Tibial nerve (tissue), 4 donors: ENCODE data around the gene OSBPL8. TPM values are rescaled to one million over a fixed set of nuclear protein-coding genes. Genes with fewer than 3 reads are reported as not detected.
"Not testable (repeated sequence)": the region's sequence is repeated elsewhere in the genome, so short reads cannot be mapped to it uniquely, and the experiment has no call there.

Source experiments
- DNase-seq, 2 donors: peaks; one replicate each; pipeline ENCODE4 v3.0.0-alpha.2; 2019; ENCODE audit warnings: low spot score in 2 of 2
- H3K27ac ChIP-seq, 4 donors: fragments of 200-600 bp; sonication (generic) in 3 of 4; one replicate each; pipeline ENCODE4 v1.5.1; 2017 to 2019; ENCODE audit warnings: mild to moderate bottlenecking in 1 of 4
- H3K27me3 ChIP-seq, 2 donors: fragments of 200-600 bp; sonication (generic) in 1 of 2; one replicate each; pipeline versions ENCODE4 v1.5.1 to v1.6.0; 2017 to 2019
- H3K36me3 ChIP-seq, 3 donors: fragments of 200-600 bp; sonication (generic); one replicate each; pipeline ENCODE4 v1.5.1; 2018 to 2019
- H3K4me1 ChIP-seq, 4 donors: fragments of 200-600 bp; sonication (generic) in 3 of 4; one replicate each; pipeline ENCODE4 v1.5.1; 2017 to 2019
- H3K4me3 ChIP-seq, 4 donors: fragments of 200-600 bp; sonication (generic) in 3 of 4; one replicate each; pipeline ENCODE4 v1.5.1; 2017 to 2019; ENCODE audit warnings: mild to moderate bottlenecking in 1 of 4, moderate library complexity in 1 of 4
- H3K9me3 ChIP-seq, 4 donors: fragments of 200-600 bp; sonication (generic) in 3 of 4; one replicate each; pipeline ENCODE4 v1.5.1; 2017 to 2019
- EP300 ChIP-seq, 2 donors: sonication (generic); formaldehyde crosslinking; IDR thresholded peaks; one replicate each; pipeline ENCODE4 v1.6.1; 2017; ENCODE audit warnings: antibody characterized with exemption in 2 of 2, mild to moderate bottlenecking in 1 of 2
- POLR2A ChIP-seq, 2 donors: fragments of 450-650 bp; IDR thresholded peaks; one replicate each; pipeline ENCODE4 v1.6.1; 2017; ENCODE audit warnings: antibody characterized with exemption in 2 of 2, mild to moderate bottlenecking in 2 of 2, moderate library complexity in 2 of 2
- WGBS, 2 donors: methylation state at CpG; one replicate each; pipeline ENCODE4 v1.1.5; 2018; 5-methylcytosine and 5-hydroxymethylcytosine counted together
- total RNA-seq, 4 donors: library from RNA; depleted of rRNA; stranded (reverse); fragments of >200 nt; gene quantifications; one replicate each; pipeline ENCODE4 v1.1.0, GENCODE V29; 2016
- TF ChIP-seq, protein P1 (sequence below), 5 experiments: fragments of 200-600 bp in 3 of 5; fragments of 450-650 bp in 2 of 5; sonication (generic) in 3 of 5; IDR thresholded peaks; one replicate each; pipeline ENCODE4 v1.5.1; 2016 to 2019; ENCODE audit warnings: antibody characterized with exemption in 5 of 5, mild to moderate bottlenecking in 3 of 5, moderate library complexity in 2 of 5

OSBPL8 gene
- total RNA-seq, 4 donors from 2014 or later: 90.9 to 151 (median 119) TPM

DNA sequence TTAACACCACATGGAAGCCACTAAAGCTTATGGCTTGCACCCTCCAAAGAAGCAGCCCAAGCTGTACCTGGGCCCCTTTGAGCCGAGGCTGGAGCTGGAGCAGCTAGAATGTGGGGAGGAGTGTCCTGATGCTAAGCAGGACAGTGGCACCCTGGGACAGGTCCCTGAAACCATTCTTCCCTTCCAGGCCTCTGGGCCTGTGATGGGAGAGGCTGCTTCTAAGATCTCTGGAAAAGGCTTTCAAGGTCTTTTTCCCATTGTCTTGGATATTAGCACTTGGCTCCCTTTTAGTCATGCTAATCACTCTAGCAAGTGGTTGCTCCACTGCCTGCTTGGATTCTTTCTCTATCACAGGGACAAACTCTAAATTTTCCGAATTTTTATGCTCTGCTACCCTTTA lies 40.9 kb downstream of the OSBPL8 start:
- peaks cover 0 to 7% (median 0%) of the 10 kb centered on the region in 4 donors for H3K9me3 ChIP-seq

DNA sequence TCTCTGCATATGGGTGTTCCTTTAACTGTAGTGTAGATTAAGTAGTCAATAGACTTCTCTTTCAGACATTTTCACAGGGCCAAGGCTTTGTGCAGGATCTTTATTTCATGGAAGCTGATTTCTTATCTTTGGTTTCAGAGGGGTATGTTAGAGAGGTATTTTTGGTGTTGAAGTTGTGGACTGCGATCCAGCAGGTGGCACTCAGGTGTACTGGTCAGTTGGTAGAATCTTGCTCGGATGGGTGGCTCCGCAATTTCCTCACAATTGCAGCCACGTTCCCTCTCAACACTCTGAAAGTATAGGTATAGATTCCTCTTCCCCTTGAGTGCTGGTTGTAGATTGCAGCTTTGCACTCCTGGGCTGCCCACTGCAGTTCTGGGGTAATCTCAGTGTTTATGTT lies 44.3 kb downstream of the OSBPL8 start:
- Histone ChIP-seq H3K9me3 (peaks cover 0 to 3% (median 1%) of the 10 kb centered on the region in 4 donors), H3K36me3 (peaks cover 0 to 5% (median 0%) of the 10 kb centered on the region in 3 donors), H3K4me1 (no peaks in the 10 kb centered on the region), H3K27me3 (no peaks in the 10 kb centered on the region), H3K27ac (no peak overlapping the region), H3K4me3 (no peak overlapping the region)
- TF ChIP-seq, protein P1, sequence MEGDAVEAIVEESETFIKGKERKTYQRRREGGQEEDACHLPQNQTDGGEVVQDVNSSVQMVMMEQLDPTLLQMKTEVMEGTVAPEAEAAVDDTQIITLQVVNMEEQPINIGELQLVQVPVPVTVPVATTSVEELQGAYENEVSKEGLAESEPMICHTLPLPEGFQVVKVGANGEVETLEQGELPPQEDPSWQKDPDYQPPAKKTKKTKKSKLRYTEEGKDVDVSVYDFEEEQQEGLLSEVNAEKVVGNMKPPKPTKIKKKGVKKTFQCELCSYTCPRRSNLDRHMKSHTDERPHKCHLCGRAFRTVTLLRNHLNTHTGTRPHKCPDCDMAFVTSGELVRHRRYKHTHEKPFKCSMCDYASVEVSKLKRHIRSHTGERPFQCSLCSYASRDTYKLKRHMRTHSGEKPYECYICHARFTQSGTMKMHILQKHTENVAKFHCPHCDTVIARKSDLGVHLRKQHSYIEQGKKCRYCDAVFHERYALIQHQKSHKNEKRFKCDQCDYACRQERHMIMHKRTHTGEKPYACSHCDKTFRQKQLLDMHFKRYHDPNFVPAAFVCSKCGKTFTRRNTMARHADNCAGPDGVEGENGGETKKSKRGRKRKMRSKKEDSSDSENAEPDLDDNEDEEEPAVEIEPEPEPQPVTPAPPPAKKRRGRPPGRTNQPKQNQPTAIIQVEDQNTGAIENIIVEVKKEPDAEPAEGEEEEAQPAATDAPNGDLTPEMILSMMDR (IDR thresholded peaks at IDR 0.05): no peak
- TF ChIP-seq EP300 (IDR thresholded peaks at IDR 0.05): no peak
- TF ChIP-seq POLR2A (IDR thresholded peaks at IDR 0.05): no peak
- DNase-seq: no peak
- WGBS, 2 donors: 91 to 93% methylated on average over 4 of the region's 4 CpGs

More for the DNA sequence above, 40.9 kb downstream of the OSBPL8 start:
- Histone ChIP-seq H3K27ac (no peak overlapping the region), H3K36me3 (peaks cover 0 to 13% (median 0%) of the 10 kb centered on the region in 3 donors), H3K4me1 (no peaks in the 10 kb centered on the region), H3K4me3 (no peak overlapping the region), H3K27me3 (no peaks in the 10 kb centered on the region)
- no peak for DNase-seq
- TF ChIP-seq EP300 (IDR thresholded peaks at IDR 0.05): no peak
- TF ChIP-seq, protein P1 (IDR thresholded peaks at IDR 0.05): no peak
- 91 to 98% methylated on average over 2 of the region's 2 CpGs for WGBS, 2 donors

DNA sequence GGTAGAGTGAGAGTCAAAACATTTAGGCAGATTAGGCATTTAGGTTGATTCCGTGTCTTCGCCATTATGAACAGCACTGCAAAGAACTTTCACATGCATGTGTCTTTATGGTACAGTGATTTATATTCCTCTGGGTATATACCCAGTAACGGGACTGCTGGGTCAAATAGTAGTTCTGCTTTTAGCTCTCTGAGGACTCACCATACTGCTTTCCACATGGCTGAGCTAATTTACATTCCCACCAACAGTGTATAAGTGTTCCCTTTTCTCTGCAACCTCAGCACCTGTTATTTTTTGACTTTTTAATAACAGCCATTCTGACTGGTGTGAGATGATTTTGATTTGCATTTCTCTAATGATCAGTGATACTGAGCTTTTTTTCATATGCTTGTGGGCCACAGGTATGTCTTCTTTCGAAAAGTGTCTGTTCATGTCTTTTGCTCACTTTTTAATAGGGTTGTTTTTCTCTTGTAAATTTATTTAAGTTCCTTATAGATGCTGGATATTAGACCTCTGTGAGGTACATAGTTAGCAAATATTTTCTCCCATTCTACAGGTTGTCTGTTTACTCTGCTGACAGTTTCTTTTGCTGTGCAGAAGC lies 48.4 kb downstream of the OSBPL8 start:
- peaks cover 0 to 14% (median 0%) of the 10 kb centered on the region in 3 donors for H3K36me3 ChIP-seq
- H3K4me1 ChIP-seq, H3K27me3 ChIP-seq, H3K4me3 ChIP-seq, H3K27ac ChIP-seq, DNase-seq, H3K9me3 ChIP-seq: not testable (repeated sequence)
- 92 to 94% methylated on average over 4 of the region's 4 CpGs for WGBS, 2 donors

DNA sequence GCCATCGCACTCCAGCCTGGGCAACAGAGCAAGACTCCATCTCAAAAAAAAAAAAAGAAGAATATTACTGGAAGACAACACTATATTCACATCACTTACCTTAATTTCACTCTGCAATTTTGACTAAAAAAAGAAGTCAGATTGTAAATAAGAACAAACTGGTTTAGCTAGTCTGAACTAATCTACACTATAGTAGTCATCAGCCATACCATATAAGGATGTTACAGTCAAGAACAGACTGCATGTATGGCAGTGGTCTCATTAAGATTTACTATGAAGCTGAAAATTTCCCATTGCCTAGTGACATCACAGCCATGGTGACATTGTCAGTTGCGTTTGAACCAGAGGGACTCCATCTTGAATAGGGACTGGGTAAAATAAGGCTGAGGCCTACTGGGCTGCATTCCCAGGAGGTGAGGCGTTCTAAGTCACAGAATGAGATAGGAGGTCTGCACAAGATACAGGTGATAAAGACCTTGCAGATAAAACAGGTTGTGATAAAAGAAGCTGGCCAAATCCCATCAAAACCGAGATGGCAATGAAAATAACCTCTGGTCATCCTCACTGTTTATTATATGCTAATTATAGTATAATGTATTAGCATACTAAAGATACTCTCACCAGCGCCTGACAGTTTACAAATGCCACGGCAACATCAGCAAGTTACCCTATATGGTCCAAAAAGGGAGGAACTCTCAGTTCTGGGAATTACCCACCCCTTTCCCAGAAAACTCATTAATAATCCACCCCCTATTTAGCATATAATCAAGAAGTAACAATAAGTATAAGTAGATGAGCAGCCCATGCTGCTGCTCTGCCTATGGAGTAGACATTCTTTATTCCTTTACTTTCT lies 51.2 kb downstream of the OSBPL8 start:
- H3K9me3 ChIP-seq: peaks cover 0 to 3% (median 1%) of the 10 kb centered on the region in 4 donors
- no peak overlapping the region for H3K4me3 ChIP-seq
- H3K4me1 ChIP-seq: no peaks in the 10 kb centered on the region
- peaks cover 0 to 9% (median 0%) of the 10 kb centered on the region in 3 donors for H3K36me3 ChIP-seq
- 91 to 93% methylated on average over 6 of the region's 6 CpGs for WGBS, 2 donors
- DNase-seq: no peak
- TF ChIP-seq EP300 (IDR thresholded peaks at IDR 0.05) (no peak), POLR2A (IDR thresholded peaks at IDR 0.05) (no peak)
- TF ChIP-seq, protein P1 (IDR thresholded peaks at IDR 0.05): no peak
- H3K27ac ChIP-seq: no peak overlapping the region
- no peaks in the 10 kb centered on the region for H3K27me3 ChIP-seq

DNA sequence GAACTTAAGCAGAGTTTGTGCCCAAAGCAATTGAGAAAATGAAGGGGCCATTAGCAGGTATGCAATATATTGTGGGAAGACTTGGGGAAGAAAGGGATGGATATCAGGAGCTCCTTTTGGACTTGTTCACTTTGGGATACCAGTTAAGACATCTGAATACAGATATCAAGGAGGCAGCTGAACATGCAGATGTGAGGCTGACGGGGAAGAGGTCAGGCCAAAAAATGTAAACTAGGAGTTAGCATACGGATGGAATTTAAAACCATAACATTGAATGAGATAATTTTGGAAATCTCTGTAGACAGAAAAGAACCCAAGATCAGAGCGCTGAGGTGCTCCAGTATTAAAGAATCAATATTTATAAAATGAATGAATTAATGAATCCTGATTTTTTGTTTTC lies 53.4 kb downstream of the OSBPL8 start:
- no peak overlapping the region for H3K27ac ChIP-seq
- no peak overlapping the region for H3K4me3 ChIP-seq
- peaks cover 0 to 9% (median 0%) of the 10 kb centered on the region in 3 donors for H3K36me3 ChIP-seq
- H3K27me3 ChIP-seq: no peaks in the 10 kb centered on the region
- no peaks in the 10 kb centered on the region for H3K9me3 ChIP-seq
- TF ChIP-seq EP300 (IDR thresholded peaks at IDR 0.05) (no peak), POLR2A (IDR thresholded peaks at IDR 0.05) (no peak)
- TF ChIP-seq, protein P1 (IDR thresholded peaks at IDR 0.05): no peak
- no peaks in the 10 kb centered on the region for H3K4me1 ChIP-seq
- WGBS, 2 donors: 82 to 88% methylated on average over 3 of the region's 3 CpGs
- DNase-seq: no peak
